ENCODE measurements around the gene E2F7.

The E2F7 gene

DNA sequence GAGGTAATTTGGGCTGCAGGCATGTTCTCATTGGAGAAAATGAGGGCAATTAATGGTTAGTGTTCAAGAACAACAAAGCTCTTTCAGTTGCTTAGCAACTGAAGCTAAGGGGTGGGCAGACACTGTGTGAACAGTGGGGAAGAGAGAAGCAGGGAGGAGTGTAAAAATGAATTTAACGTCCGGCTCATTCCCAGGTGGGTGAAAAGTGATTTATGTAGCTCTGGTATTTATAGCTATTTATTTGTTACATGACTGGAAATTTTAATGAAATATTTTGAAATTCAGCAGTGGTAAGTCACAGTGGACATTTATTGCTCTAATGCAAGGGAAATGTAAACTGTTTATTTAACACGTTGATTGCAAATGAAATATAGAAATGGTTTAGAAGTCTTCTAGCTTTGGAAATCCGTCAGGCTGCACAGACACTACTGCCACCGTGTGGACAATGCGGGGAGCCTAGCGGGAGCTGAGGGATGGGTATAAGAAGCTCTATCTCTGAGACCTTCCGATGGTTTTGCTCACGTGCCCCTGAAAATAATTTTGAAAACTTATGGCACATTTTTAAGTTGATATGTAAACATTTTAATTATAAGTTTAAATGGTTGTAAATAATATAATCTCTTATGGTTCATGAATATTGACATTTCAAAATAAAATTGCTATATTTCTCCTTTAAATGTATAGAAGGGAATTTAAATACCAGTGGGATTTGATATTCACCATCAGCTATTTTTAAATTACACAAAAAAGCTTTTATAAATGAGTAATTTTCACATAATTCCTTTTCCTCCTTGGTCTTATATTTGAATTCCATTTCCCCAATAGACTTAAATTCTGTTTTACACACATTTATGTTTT lies 54.4 kb downstream of the E2F7 start:
- peak; percentile 70 for DNase-seq

DNA sequence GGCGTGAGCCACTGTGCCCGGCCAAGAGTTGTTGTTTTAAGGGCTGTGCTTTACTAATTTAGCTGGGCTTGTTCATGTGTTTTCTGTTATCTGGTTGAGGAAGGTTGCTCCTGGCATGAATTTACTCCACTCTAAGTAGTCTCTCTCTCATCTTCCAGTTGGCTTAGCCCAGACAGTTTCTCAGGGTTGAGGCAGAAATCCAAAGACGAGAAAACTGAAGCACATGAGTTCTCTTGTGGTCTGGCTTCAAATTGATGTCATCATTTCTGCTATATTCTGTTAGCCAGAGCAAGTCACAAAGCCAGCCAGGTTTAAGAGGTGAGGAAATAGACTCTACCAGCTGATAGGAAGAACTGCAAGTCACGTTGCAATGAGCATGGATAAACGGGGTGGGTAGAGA lies 57.9 kb downstream of the E2F7 start:
- DNase-seq = no peak

DNA sequence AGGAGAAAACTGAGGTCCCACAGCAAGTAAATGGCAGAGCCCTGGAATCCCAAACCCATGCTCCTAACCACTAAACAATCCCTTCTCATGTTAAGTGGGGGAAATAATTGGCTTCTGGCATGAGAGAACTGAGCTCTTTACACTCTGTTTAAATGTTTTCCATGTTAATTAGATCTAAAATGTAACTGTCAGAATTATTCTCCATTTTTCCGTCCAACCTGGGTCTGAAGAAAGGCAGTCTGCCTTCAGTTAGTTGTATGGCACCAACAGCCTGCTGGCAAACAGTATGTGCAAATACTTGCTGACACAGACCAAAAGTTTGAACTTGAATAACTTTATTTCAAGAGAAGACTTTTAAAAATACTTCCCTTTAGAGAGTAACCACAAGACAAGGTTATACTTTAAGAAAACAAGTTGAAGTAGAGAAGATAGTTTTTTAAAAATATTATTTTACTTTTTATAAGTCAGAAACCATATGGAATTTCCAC lies 59.7 kb downstream of the E2F7 start:
- no peak for DNase-seq

DNA sequence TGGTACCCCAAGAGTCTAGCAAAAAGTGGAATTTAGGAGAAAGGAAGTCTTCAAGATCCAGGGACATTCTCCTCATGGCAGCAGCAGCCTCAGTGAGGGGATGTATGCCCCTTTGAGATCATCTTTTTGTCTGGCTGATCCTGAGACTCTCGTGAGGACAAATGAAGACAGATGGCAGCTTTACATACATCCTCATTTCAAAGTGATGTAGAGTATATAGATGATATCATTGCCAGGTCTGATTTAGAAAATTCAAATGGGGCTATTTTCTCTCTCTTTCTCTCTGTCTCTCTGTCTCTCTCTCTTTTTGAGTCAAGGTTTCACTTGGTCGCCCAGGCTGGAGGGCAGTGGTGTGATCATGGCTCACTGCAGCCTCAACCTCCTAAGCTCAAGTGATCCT lies 61.5 kb downstream of the E2F7 start:
- DNase-seq = no peak

DNA sequence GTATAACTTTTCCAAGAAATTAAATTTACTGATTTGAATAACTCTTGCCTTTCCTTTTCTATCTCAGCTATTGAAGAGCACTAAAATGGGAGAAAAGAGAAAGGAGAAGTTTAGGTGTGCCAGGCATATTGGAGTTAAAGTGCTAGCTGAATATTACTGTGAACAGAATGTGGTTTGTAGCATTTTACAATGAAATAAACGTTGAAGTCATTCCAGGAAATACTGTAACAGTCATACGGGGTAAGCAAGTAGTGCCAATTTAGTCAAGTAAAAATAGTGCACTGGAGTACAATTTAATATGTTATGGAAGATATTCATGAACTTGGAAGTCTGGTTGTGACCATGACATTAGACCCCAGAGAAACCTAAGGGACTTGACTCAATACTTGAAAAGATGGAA lies 62.1 kb downstream of the E2F7 start:
- no peak for DNase-seq

DNA sequence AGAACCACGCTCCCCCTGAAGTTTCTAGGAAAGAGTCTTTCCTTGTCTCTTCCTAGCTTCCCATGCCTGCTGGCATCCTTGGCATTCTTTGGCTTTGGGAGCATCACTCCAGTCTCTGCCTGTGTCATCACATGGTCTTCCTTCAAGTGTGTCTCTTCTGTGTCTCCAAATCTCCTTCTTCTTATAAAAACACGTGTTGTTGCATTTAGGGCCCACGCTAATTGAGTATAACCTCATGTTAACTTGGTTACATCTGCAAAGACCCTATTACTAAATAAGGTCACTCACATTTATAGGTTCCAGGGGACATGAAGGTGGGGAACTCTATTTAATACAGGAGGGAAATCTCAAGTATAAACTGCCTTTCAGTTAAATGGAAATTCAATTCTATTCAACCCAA lies 63.0 kb downstream of the E2F7 start:
- no peak for DNase-seq

DNA sequence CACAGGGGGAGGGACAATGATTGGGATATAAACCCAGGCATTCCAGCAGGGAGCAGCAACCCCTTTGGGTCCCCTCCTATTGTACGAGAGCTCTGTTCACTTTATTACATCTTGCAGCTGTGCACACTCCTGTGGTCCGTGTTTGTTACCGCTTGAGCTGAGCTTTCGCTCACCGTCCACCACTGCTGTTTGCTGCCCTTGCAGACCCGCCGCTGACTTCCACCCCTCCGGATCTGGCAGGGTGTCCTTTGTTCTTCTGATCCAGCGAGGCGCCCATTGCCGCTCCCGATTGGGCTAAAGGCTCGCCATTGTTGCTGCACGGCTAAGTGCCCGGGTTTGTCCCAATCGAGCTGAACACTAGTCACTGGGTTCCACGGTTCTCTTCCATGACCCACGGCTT lies 64.1 kb downstream of the E2F7 start:
- peak; percentile 86 for DNase-seq

DNA sequence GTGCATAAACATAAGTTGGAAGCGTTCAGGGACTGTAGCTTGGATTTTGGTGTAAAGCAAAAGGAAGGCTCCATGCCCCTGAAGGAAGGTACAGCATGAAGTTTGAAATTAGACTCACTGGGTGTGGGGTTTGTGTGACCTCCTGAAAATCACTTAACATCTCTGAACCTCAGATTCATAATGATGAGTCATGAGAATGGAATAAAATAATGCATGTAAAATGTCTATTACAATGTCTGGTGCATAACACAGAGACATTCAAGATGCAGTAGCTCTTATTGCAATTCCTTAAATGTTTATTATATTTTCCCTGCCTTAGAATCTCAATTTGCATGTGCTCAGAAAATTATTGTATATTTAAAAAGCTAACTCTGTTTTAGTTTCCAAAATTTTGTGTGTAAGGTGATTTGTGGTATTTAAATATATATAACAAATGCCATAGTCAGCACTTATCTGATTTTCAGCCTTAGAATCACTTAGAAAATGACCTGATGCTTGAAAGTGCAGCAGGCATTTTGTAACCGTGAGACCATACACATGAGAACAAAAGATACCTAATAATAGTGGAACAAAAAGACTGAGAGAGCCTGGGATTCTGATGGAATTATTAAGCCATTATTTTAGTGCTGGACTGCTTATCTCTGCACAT lies 66.3 kb downstream of the E2F7 start:
- peak; percentile 25 for DNase-seq

DNA sequence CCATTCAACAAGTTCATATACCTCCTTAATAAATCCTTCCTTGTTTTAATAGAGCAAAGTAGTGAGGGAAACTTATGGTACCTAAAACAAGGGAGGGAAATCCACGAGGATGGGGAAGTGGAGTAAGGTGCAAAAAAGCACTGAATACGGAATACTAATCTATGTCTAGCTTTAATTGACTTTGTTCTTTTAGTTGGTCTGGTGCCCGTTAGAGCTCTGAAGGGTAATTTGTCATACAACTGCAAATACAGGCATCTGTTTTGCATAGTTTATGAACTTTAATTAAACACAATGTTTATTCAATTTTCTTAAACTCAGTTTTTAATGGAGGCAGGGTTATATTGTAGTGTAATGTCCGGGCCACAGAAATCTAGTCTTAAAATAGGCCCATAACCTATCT lies 67.0 kb downstream of the E2F7 start:
- DNase-seq = no peak

DNA sequence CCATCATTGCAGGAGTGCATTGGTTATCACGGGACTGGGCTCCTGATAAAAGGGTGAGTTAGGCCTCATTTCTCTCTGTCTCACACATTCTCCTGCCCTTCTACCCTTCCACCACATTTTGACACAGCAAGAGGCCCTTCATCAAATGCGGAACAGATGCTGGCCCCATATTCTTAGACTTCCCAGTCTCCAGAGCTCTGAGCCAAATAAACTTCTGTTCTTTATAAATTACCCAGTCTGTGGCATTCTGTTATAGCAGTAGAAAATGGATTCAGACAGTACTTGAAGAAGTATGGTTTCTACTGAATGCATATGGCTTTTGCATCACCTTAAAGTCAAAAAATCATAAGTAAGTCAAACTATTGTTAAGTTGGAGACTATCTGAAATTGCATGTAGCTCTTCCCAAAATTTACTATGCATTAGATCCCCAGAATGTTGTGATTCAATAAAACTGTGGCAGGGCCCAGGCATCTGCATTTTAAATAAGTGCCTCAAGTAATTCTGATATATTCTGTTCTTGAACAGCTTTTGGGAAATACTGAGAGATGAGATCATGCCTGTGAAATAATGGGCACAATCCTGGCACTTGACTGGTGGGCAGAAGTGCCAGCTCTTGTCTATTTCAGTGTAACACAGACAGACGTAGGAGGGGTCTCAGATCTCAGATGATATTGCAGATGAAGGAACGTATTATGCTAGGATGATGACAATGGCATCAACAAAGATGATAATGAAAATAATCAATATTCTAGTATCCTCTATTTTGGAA lies 68.2 kb downstream of the E2F7 start:
- no peak for DNase-seq

DNA sequence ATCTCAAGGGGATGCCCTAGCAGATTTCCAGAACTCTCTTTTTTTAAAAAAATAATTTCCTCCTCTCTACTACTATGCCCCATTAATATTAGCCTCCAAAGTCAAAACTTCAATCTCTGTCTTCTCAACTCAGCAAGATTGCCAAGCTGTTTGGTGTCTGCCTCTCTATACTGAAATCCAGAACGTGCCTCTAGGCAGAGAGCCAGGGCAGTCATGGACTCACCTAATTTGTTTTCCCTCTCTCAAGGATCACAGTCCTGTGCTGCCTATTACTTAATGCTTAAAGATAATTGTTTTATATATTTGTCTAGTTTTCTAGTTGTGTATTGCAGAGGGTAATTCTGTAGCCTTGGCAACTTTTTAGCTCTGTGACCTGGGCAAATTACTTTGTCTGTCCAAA lies 74.7 kb downstream of the E2F7 start:
- no peak for DNase-seq

DNA sequence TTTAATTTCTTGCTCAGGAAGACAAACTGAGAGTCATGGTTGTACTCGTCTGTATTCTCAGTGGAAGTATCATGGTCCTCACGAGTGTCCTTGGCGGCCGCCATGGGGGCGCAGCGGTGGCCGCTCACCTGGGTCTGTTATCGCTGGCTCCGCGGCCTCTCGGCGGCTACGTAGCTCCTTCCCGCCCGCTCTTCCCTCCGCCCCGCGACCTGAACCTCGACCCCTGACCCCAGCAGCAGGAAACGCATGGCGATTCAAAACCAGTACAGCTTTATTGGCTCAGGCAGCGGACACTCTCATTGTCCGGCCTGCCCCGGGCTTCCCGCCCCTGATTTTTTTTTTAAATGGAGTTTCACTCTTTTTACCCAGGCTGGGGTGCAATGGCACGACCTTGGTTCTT lies 80.8 kb downstream of the E2F7 start:
- no peak for DNase-seq

DNA sequence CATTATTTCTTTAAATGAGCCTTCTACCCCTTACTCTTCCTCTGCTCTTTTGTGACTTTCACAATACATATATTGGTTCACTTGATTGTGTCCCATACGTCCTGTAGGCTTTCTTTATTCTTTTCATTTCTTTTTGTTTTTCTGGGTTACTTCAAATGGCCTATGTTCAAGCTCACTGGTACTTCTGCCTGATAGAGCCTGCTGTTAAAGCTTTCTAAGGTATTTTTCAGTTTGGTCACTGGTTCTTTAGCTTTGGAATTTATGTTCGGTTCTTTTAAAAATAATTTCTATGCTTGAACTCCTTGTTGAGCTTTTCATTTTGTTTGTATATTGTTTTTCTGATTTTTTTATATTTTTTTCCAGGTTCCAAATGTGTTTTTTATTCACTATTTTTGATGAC lies 81.9 kb downstream of the E2F7 start:
- no peak for DNase-seq

DNA sequence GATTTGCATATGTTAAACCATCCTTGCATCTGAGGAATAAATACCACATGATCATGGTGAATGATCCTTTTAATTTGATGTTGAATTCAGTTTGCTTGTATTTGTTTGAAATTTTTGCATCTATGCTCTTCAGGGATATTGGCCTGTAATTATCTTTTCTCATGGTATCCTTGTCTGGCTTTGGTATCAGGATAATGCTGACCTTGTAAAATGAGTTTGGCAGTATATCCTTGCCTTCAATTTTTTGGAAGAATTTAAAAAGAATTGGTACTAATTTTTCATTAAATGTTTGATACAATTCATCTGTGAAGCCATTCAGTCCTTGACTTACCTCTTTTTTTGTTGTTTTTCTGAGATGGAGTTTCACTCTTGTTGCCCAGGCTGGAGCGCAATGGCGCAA lies 85.2 kb downstream of the E2F7 start:
- DNase-seq = no peak

DNA sequence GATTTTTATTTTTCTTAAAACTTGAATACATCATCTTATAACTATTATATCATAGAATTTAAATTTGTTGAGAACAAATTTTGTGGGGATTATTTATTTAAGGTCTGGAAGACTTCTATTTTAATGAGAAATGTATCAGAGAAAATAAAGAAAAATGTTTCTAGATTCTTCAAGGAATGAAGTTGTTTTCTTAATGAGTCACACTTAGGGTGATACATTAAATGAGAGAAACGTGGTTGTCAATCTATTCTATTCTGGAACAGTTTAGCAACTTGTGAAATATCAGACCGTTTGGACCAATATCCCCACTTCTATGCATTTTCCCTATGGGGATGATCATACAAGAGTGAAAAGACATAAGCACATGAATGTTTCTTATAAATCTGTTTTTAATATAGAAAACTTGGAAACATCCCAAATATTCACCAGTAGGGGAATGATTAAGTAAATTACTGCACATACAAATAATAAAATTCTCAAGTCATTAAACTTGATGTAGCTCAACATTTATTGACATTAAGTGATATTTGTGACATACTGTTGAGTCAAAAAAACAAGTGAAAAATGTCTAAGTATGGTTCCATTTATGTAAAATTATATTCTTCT lies 88.5 kb downstream of the E2F7 start:
- no peak for DNase-seq

Data from NCI-H146 (cell line).